Neural progenitor cell (in vitro differentiated cells): ENCODE results near the gene PCCA.

ENCODE experiments used
- CTCF ChIP-seq: fragments of 200-600 bp; sonication (generic); IDR thresholded peaks from 2 replicates; pipeline ENCODE4 v1.5.1; 2017; ENCODE audit warnings: antibody characterized with exemption, mild to moderate bottlenecking
- EZH2phosphoT487 ChIP-seq: fragments of 200-600 bp; sonication (generic); IDR thresholded peaks from 2 replicates; pipeline ENCODE4 v1.6.1; 2017; ENCODE audit warnings: antibody characterized with exemption

GRCh38 chr13:100196375-100196774, 107.5 kb downstream of the PCCA start:
- no peak for TF ChIP-seq CTCF
- TF ChIP-seq EZH2phosphoT487: no peak
